HG02981 (cell line): ENCODE results near the gene TRIP11.

ENCODE experiments used
- ATAC-seq: cut with Tn5 transposase; IDR thresholded peaks from one replicate; pipeline ENCODE4 v1.9.1; 2021; ENCODE audit warnings: mild to moderate bottlenecking, moderate library complexity; ENCODE audit not compliant: unreplicated experiment

The TRIP11 gene

GRCh38 chr14:92012121-92012748 is 27.6 kb downstream of the TRIP11 start:
- no peak for ATAC-seq

GRCh38 chr14:92010644-92011043 is 29.2 kb downstream of the TRIP11 start:
- no peak for ATAC-seq

- no peak for ATAC-seq
Measured at GRCh38 chr14:92009604-92010003, 30.3 kb downstream of the TRIP11 start.

- no peak for ATAC-seq
Measured at GRCh38 chr14:92005019-92005418, 34.8 kb downstream of the TRIP11 start.

- ATAC-seq: no peak
Measured at GRCh38 chr14:92004062-92004461, 35.8 kb downstream of the TRIP11 start.

- no peak for ATAC-seq
Measured at GRCh38 chr14:91998667-91999570, 40.9 kb downstream of the TRIP11 start.

GRCh38 chr14:91997492-91997891 is 42.4 kb downstream of the TRIP11 start:
- ATAC-seq: no peak

- no peak for ATAC-seq
Measured at GRCh38 chr14:91996948-91997371, 42.9 kb downstream of the TRIP11 start.

GRCh38 chr14:91987192-91987591 is 52.7 kb downstream of the TRIP11 start:
- no peak for ATAC-seq

- no peak for ATAC-seq
Measured at GRCh38 chr14:91985521-91986255, 54.2 kb downstream of the TRIP11 start.

- ATAC-seq: no peak
Measured at GRCh38 chr14:91985008-91985407, 54.9 kb downstream of the TRIP11 start.

GRCh38 chr14:91983588-91983987 is 56.3 kb downstream of the TRIP11 start:
- no peak for ATAC-seq

GRCh38 chr14:91980157-91980556 is 59.7 kb downstream of the TRIP11 start:
- peak; percentile 84 for ATAC-seq

- ATAC-seq: no peak
Measured at GRCh38 chr14:91977884-91978283, 62.0 kb downstream of the TRIP11 start.

GRCh38 chr14:91975763-91976162 is 64.1 kb downstream of the TRIP11 start:
- ATAC-seq: no peak

GRCh38 chr14:91971188-91971778 is 68.6 kb downstream of the TRIP11 start:
- no peak for ATAC-seq

GRCh38 chr14:91968280-91968679 is 71.6 kb downstream of the TRIP11 start:
- ATAC-seq: no peak

GRCh38 chr14:91964724-91965123 is 75.1 kb downstream of the TRIP11 start:
- no peak for ATAC-seq

GRCh38 chr14:91964011-91964410 is 75.8 kb downstream of the TRIP11 start:
- ATAC-seq: no peak

GRCh38 chr14:91963465-91963864 is 76.4 kb downstream of the TRIP11 start:
- no peak for ATAC-seq
